ENCODE data around the gene LAMC2. TPM values are rescaled to one million over a fixed set of nuclear protein-coding genes. Genes with fewer than 3 reads are reported as not detected.

LAMC2 gene
- total and polyA plus RNA-seq, 2 of the 8 experiments (the other 6 are each of a cell fraction or from before 2014, with no cell fraction given), result 4.6 to 12.9 TPM

DNA sequence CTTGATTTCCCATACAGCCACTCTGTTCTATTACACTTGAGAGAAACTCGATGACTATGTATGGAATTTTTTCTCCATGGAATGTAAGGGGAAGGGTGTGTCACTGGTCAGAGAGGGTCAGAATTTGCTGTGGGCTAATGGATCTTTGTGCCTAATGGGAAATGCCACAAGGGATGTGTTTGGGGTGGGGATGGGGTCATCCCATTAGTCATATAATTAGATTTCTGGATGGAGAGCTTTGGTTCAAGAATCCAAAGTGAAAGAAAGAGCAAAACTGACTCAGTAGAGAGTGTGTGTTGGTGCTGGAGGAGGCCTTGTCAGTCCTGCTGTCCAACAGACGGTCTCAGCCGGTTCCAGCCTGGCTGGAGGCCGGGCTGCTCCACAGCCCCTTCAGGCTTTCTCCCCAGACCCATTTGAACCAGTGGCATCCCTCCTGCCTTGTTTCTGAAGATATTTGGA lies 86.4 kb downstream of the LAMC2 start:
- CTCF ChIA-PET (ENCODE audit: partially characterized antibody), result interaction anchor here (0.9 to 2.0 kb wide), 8 partner anchors 10 to 311 kb away, joined by 3 to 5 read pairs (median 3); no protein-coding TSS in a partner anchor
- Histone ChIP-seq H4K20me1 (replicated peaks in 1 of 2; ENCODE audit: control insufficient read depth in 1 of 2, insufficient read depth in 2 of 2, low read length in 2 of 2) (no peaks in the 10 kb centered on the region), H3K4ac (replicated peaks; ENCODE audit: insufficient read length, low read depth, low read length) (no peak overlapping the region), H2BK15ac (ENCODE audit: low read length) (no peak overlapping the region), H3K36me3 (ENCODE audit: control insufficient read depth in 2 of 4, insufficient read depth in 4 of 4, low read length in 3 of 4) (no peaks in the 10 kb centered on the region), H3K9me3 (ENCODE audit: insufficient read depth in 2 of 2, low read depth in 1 of 2, low read length in 1 of 2) (no peaks in the 10 kb centered on the region), H3K56ac (replicated peaks; ENCODE audit: insufficient read length, low read depth, low read length) (no peak overlapping the region), H3K4me1 (replicated peaks in 1 of 4; ENCODE audit: control insufficient read depth in 3 of 4, insufficient read depth in 4 of 4, low read length in 3 of 4) (no peaks in the 10 kb centered on the region; a peak in 1 of 7 replicates), H4K8ac (ENCODE audit: extremely low read depth, insufficient read depth, low read length) (no peak overlapping the region), H2AFZ (ENCODE audit: low read length) (no peak overlapping the region), H2AK5ac (ENCODE audit: low read depth, low read length) (no peak overlapping the region), H3K4me3 (ENCODE audit: extremely low read depth in 1 of 4, insufficient read depth in 2 of 4, low read depth in 3 of 4, low read length in 4 of 4) (no peak overlapping the region), H3K27ac (ENCODE audit: low read depth, low read length) (no peak overlapping the region), H3K18ac (ENCODE audit: extremely low read depth, low read length) (no peak overlapping the region), H2BK20ac (ENCODE audit: low read length) (no peak overlapping the region), H3K79me1 (ENCODE audit: low read depth, low read length) (no peaks in the 10 kb centered on the region), H3K23me2 (ENCODE audit: low read depth, low read length) (no peaks in the 10 kb centered on the region), H3K14ac (ENCODE audit: insufficient read length) (no peak overlapping the region), H4K5ac (ENCODE audit: insufficient read length, low read depth, low read length) (no peak overlapping the region), H3K79me2 (ENCODE audit: control insufficient read depth in 1 of 2, insufficient read depth in 2 of 2, low read length in 2 of 2) (no peaks in the 10 kb centered on the region), H2BK5ac (ENCODE audit: low read depth, low read length) (no peak overlapping the region), H3K23ac (ENCODE audit: insufficient read length) (no peak overlapping the region), H2BK12ac (ENCODE audit: low read depth, low read length) (no peak overlapping the region), H4K91ac (replicated peaks; ENCODE audit: insufficient read length, low read length) (no peak overlapping the region), H2BK120ac (replicated peaks; ENCODE audit: low read depth, low read length) (no peak overlapping the region), H3K4me2 (ENCODE audit: insufficient read depth in 1 of 2, low read depth in 2 of 2, low read length in 2 of 2) (no peak overlapping the region), H3K9ac (replicated peaks in 1 of 4; ENCODE audit: extremely low read depth in 1 of 4, low read depth in 3 of 4, low read length in 3 of 4) (no peak overlapping the region), H3K27me3 (replicated peaks in 1 of 4; ENCODE audit: control insufficient read depth in 3 of 4, extremely low read depth in 1 of 4, insufficient read depth in 3 of 4, low read length in 3 of 4) (no peaks in the 10 kb centered on the region)
- TF ChIP-seq EGR1 (IDR thresholded peaks at IDR 0.05; ENCODE audit: borderline replicate concordance, low read depth, low read length), result no peak
- no peak for TF ChIP-seq PHF8 (conservative IDR thresholded peaks at IDR 0.05; ENCODE audit: low read depth, low read length)
- TF ChIP-seq KDM5A (IDR thresholded peaks at IDR 0.05; ENCODE audit: low read length), result no peak
- no peak for TF ChIP-seq SIRT6 (IDR thresholded peaks at IDR 0.05; ENCODE audit: low read length)
- no peak for TF ChIP-seq ZNF274 (IDR thresholded peaks at IDR 0.05; ENCODE audit: borderline replicate concordance, extremely low read depth, low read length)
- TF ChIP-seq BACH1 (IDR thresholded peaks at IDR 0.05; ENCODE audit: low read length), result no peak
- TF ChIP-seq CEBPB (IDR thresholded peaks at IDR 0.05; ENCODE audit: low read depth, low read length), result no peak
- TF ChIP-seq JUN (IDR thresholded peaks at IDR 0.05; ENCODE audit: low read depth, low read length), result no peak
- no peak for TF ChIP-seq POLR2A (IDR thresholded peaks at IDR 0.05; ENCODE audit: control extremely low read depth in 1 of 2, low read depth in 2 of 2, low read length in 2 of 2)
- TF ChIP-seq BCL11A (IDR thresholded peaks at IDR 0.05; ENCODE audit: low read depth in 2 of 2, low read length in 2 of 2), result no peak
- no peak for TF ChIP-seq SIX5 (IDR thresholded peaks at IDR 0.05; ENCODE audit: low read depth, low read length)
- TF ChIP-seq FOSL1 (IDR thresholded peaks at IDR 0.05; ENCODE audit: insufficient read depth, low read depth, low read length), result no peak
- no peak for DNase-seq (ENCODE audit: low read depth in 1 of 2, low spot score in 2 of 2)
- POLR2A ChIA-PET (ENCODE audit: partially characterized antibody), result interaction anchor here (1.0 kb wide), 1 partner anchor 49 kb away, joined by 3 read pairs; no protein-coding TSS in a partner anchor
- 95% methylated on average over 4 of the region's 4 CpGs; no CpG with 5 or more reads in 1 of the 2 experiments for WGBS, 2 experiments (ENCODE audit: extremely low coverage in 1 of 2, insufficient coverage in 1 of 2, insufficient read length in 1 of 2, insufficient replicate concordance in 2 of 2, low coverage in 1 of 2, low lambda C conversion rate in 2 of 2, missing lambda C conversion rate in 1 of 2)
- FAIRE-seq, result no peak
